ENCODE data around the gene MAFF. TPM values are rescaled to one million over a fixed set of nuclear protein-coding genes. Genes with fewer than 3 reads are reported as not detected.

Gene MAFF
- total RNA-seq, 1 experiment from 2014 or later: 26.0 TPM

GRCh38 chr22:38232196-38232595, 30.4 kb downstream of the MAFF start:
- H3K27ac ChIP-seq (ENCODE audit: low read depth, low read length): no peak overlapping the region
- ChIA-PET CTCF (no interaction called here), RAD21 (ENCODE audit: low non-redundant PET in 1 of 2, low total read pairs in 2 of 2, uncharacterized antibody in 2 of 2, unreplicated experiment in 2 of 2) (no interaction called here), POLR2A (no interaction called here)
- ATAC-seq (no peak), DNase-seq (ENCODE audit: low read depth, low spot score) (no peak)
- H3K36me3 ChIP-seq (ENCODE audit: control insufficient read depth in 1 of 2, insufficient read depth in 2 of 2, low read length in 2 of 2): peaks cover 7 to 40% of the 10 kb centered on the region in 2 experiments; a peak in 3 of 4 replicates
- no peak overlapping the region for H3K9ac ChIP-seq (ENCODE audit: low read length)
- H3K27me3 ChIP-seq (ENCODE audit: insufficient read depth, low read length): no peaks in the 10 kb centered on the region
- H2AFZ ChIP-seq (ENCODE audit: low read depth, low read length, poor library complexity, severe bottlenecking): no peak overlapping the region
- H3K79me2 ChIP-seq (ENCODE audit: insufficient read depth, low read length): no peaks in the 10 kb centered on the region; the same call in 1 of the 2 replicates
- H3K4me2 ChIP-seq (ENCODE audit: low read length): no peak overlapping the region
- no peaks in the 10 kb centered on the region for H3K9me2 ChIP-seq (ENCODE audit: insufficient read depth)
- H4K20me1 ChIP-seq (ENCODE audit: insufficient read depth): no peaks in the 10 kb centered on the region
- H3K4me1 ChIP-seq (ENCODE audit: control insufficient read depth in 1 of 2, insufficient read depth in 2 of 2, low read length in 2 of 2): peaks cover 29 to 36% of the 10 kb centered on the region in 2 experiments
- no peak overlapping the region for H3K4me3 ChIP-seq (replicated peaks in 1 of 2; ENCODE audit: low read depth in 1 of 2, low read length in 2 of 2)
- intact Hi-C loops (cut with micrococcal nuclease): no loop called here
- BruUV-seq (replicated peaks): no TSS peak
- H3K9me3 ChIP-seq (ENCODE audit: control insufficient read depth in 1 of 2, insufficient read depth in 1 of 2, low read depth in 1 of 2, low read length in 2 of 2): no peaks in the 10 kb centered on the region
- TF ChIP-seq ATF3 (IDR thresholded peaks at IDR 0.05) (no peak), SIN3A (IDR thresholded peaks at IDR 0.05; ENCODE audit: low read depth) (no peak), EZH2phosphoT487 (IDR thresholded peaks at IDR 0.05; ENCODE audit: borderline replicate concordance) (no peak), EGR1 (IDR thresholded peaks at IDR 0.05; ENCODE audit: low read depth) (no peak), ZNF274 (IDR thresholded peaks at IDR 0.05; ENCODE audit: low read depth, low read length) (no peak), ZFX (IDR thresholded peaks at IDR 0.05) (no peak), ELF1 (IDR thresholded peaks at IDR 0.05; ENCODE audit: borderline replicate concordance, low read depth) (no peak), YY1 (IDR thresholded peaks at IDR 0.05; ENCODE audit: extremely low read depth, insufficient replicate concordance, low read depth, low read length) (no peak), FOSL1 (IDR thresholded peaks at IDR 0.05; ENCODE audit: low read depth) (no peak), SP1 (IDR thresholded peaks at IDR 0.05; ENCODE audit: low read depth) (no peak), CEBPB (IDR thresholded peaks at IDR 0.05; ENCODE audit: low read depth) (no peak), REST (IDR thresholded peaks at IDR 0.05; ENCODE audit: low read depth) (no peak), ZBTB33 (IDR thresholded peaks at IDR 0.05; ENCODE audit: extremely low read depth, insufficient replicate concordance, low read length) (no peak), JUND (IDR thresholded peaks at IDR 0.05) (no peak), CBX3 (IDR thresholded peaks at IDR 0.05; ENCODE audit: low read depth) (no peak), POLR2AphosphoS5 (IDR thresholded peaks at IDR 0.05; ENCODE audit: low read depth, low read length) (no peak), POLR2A (IDR thresholded peaks at IDR 0.05; ENCODE audit: borderline replicate concordance, extremely low read depth, insufficient read depth, insufficient read length) (no peak)
- TF ChIP-seq, protein P1, sequence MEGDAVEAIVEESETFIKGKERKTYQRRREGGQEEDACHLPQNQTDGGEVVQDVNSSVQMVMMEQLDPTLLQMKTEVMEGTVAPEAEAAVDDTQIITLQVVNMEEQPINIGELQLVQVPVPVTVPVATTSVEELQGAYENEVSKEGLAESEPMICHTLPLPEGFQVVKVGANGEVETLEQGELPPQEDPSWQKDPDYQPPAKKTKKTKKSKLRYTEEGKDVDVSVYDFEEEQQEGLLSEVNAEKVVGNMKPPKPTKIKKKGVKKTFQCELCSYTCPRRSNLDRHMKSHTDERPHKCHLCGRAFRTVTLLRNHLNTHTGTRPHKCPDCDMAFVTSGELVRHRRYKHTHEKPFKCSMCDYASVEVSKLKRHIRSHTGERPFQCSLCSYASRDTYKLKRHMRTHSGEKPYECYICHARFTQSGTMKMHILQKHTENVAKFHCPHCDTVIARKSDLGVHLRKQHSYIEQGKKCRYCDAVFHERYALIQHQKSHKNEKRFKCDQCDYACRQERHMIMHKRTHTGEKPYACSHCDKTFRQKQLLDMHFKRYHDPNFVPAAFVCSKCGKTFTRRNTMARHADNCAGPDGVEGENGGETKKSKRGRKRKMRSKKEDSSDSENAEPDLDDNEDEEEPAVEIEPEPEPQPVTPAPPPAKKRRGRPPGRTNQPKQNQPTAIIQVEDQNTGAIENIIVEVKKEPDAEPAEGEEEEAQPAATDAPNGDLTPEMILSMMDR (IDR thresholded peaks at IDR 0.05 in 2 of 3, conservative IDR thresholded peaks at IDR 0.05 in 1 of 3; ENCODE audit: borderline replicate concordance in 1 of 3, insufficient read depth in 1 of 3, low read depth in 2 of 3, low read length in 2 of 3): no peak
